GM21576 (cell line): ENCODE data around the gene MCF2L2.

ENCODE experiments used
- ATAC-seq: cut with Tn5 transposase; IDR thresholded peaks from one replicate; pipeline ENCODE4 v1.9.1; 2021; ENCODE audit warnings: mild to moderate bottlenecking, moderate library complexity; ENCODE audit not compliant: unreplicated experiment

The MCF2L2 gene

DNA sequence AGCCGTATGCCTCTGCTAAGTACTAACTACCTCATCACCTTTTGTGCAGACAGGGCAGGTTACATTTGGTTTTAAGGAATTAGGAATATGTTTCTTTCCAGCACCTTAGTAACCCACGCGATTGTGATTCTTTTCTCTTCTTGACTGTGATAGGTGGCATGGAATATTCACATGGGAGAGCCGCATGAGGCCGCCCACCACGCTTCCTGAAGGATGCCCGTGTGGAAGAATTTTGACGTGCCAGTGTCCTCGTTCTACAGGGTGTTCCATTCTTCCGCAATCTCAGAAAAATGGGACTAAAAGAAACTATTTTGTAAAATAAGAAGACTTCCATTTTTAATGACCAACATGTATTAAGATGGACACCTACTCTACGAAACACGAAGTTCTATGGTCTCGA lies 159.1 kb downstream of the MCF2L2 start:
- no peak for ATAC-seq

GRCh38 chr3:183268366-183268765 lies 160.1 kb downstream of the MCF2L2 start:
- ATAC-seq = no peak

DNA sequence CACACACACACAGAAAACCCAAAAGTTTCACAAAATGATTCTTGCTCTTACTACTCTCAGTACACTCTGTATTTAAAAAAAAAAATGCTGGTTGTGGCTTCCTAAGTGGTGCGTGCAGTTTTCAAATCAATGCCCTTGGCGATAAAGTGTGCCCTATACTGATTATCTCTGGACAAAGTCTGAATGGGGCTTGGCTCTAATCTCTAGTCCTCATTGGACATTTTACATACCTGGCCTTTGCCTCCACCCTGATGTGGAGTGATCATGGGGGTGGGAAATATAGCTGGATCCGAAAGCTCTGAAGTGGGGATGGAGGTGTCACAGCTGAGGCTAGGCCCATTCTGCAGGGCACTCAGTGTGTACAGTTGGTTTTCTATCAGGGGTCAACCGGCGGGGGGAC lies 161.3 kb downstream of the MCF2L2 start:
- no peak for ATAC-seq

- ATAC-seq = no peak
Measured at GRCh38 chr3:183266454-183266853, 162.0 kb downstream of the MCF2L2 start.

DNA sequence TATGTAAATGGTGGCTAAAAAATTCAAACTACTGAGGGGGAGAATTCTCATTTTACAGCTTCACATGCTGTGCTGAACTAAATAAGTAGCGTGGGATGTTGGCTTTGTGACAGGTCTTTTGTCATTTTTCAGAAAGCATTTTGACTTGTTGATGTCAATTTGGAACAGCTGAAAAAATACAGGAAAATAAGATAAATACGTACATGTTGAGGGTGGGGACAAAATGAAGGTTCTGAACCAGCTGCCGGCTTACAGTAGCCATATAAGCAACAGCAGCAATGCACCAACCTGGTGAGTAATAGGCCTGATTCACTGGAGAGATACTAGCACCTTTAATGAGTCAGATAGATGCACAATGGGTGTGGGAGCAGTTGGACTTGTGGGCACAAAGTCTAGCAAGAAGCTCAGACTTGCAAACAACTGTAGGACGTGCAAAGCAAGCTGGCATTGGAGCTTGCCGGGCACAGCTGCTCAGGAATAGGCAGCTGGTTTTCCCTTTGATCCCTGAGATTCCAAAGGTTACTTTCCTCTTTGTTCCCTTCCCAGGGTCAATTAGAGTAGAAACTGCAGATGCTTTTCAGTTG lies 162.5 kb downstream of the MCF2L2 start:
- no peak for ATAC-seq

GRCh38 chr3:183265157-183265642 lies 163.2 kb downstream of the MCF2L2 start:
- no peak for ATAC-seq

DNA sequence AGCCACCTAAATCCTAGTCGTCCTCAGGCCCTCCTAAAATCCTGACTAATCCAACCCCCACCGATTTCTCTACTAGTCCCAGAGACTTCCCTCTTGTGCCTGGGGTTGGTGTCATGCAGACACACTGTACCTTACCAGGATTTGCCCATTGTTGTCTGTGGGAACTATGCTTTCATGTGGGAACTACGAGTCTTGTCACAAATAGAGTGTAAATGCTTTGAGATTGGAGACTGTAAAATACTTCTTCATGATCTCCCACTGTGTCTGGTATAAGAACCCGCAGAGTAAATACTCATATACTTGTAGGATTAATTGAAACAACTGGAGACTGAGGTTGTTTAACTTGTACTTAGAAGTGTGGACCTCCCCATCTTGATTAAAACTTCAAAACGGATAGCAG lies 164.2 kb downstream of the MCF2L2 start:
- no peak for ATAC-seq

DNA sequence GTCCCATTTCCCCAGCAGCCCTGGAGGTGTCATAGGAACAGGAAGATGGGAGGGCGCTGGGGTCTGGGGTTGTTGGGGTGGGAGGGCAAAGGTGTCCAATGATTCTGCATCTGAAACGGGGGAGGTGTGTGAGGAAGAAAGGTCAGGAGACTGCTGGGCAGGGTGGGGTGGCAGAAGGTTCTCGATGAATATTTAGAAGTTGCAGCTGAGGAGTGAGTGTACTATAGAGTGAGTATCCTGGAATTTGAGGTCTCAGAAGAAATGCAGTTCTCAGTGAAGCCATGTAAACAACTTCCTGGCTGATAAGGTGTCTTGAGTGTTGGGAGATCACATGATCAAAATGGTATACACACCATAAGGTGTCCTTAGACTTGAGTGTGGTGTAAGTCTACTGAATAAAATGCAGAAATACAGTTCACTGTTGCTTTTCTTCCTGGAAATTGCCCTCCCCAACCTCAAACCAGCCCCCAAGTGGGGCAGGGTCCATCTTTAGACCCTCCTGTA lies 165.5 kb downstream of the MCF2L2 start:
- no peak for ATAC-seq

GRCh38 chr3:183261151-183261724 lies 167.2 kb downstream of the MCF2L2 start:
- no peak for ATAC-seq

- ATAC-seq = no peak
Measured at GRCh38 chr3:183260167-183260904, 168.1 kb downstream of the MCF2L2 start.

DNA sequence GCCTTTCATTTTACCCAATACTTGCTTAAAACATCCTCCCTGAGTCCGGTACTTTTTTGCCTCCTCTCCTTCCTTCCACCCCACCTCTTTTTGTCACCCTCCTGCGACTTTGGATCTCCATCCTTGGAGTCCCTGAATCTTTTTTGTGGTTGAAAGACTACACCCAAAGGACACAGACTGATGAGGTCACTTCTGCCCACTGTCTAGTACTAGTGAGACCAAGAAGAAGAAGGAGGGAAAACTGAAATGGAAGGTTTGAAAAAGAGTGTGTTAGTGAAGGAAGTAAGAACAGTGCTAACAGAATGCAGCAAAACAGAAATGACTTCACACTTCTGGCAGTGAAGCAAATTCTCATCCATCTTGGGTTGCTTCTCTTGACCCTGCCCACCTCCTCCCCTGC lies 168.8 kb downstream of the MCF2L2 start:
- ATAC-seq = no peak

DNA sequence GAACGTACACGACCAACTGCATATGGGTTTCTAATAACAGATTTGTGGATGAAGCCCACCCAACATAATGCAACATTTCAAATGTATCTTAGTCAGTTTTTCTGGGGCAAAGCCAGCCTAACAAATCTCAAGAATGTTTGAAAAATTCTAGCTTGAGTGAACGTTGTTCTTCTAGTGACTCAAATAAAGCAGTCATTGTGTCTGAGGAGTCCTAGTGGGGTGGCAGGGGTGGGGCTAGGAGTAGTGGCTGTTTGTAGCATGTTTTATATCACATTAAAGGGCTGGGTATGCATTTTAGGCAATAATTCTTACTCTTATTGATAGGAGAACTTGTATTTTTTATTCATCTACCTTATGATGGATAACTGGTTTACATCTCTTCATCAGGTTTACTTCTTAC lies 169.3 kb downstream of the MCF2L2 start:
- no peak for ATAC-seq

DNA sequence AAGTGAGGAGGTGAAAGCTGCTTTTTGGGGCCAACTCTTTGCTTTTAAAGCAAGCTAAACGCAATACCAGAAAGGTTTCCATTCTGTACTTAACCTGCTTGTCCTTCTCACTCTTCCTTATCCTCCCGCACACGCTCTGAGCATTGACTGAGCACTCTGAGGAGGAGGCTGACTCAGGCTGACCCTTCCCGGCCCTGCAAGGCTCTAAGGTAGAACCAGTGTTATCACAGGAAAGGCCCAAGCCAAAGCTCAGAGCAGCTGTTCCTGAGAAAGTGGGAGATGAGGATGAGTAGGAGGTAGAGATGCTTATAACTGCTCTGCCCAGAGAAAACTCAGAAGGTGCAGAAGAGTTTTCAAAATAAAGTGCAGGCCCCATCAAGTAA lies 173.1 kb downstream of the MCF2L2 start:
- no peak for ATAC-seq

- ATAC-seq = no peak
Measured at GRCh38 chr3:183254487-183255347, 173.7 kb downstream of the MCF2L2 start.

GRCh38 chr3:183253528-183254486 lies 174.6 kb downstream of the MCF2L2 start:
- ATAC-seq = no peak

- no peak for ATAC-seq
Measured at GRCh38 chr3:183252973-183253527, 175.4 kb downstream of the MCF2L2 start, which contains the start of gene B3GNT5. Gene B3GNT5, plus strand, starts transcription at chr3:183253253. Its CDS starts 16,546 bp downstream, at chr3:183269799.

GRCh38 chr3:183252118-183252782 lies 176.2 kb downstream of the MCF2L2 start:
- no peak for ATAC-seq

DNA sequence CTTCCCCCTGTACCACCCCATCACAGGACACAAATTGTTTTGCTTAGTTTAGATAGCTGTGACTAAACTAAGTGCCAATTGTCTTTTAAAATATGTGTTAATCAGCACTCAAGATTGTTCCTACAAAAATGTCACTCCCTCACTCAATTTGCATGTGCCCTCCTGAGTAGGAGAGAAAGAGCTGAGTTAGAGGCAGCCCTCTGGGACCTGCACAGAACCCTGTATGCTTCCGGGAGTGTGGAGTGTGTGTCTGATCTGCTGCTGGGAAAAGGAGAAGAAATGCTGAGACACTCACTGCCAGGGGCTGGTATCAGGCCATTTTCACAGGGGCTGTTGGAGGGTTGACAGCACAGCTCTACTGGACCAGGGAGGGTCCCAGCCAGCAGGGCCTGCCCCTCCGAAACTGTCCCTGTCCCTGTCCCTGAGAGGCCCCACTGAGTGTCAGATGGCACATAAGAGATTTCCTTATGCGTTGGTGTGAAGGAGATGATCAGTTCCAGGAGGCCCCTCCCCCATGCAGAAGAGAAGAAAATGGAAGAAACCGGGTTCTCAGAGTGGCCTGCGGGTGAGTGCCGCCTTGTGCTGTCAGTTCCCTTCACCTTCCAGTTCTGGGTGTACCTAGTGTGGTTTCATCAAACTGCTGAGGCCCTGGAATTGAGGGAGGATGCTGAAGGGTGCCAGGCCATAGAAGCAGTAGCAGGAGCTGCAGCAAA lies 179.3 kb downstream of the MCF2L2 start:
- ATAC-seq = no peak
